Esophagus muscularis mucosa (tissue), 4 donors: ENCODE results near the gene ADSS1.

Experiments
- EP300 ChIP-seq: sonication (generic); formaldehyde crosslinking; IDR thresholded peaks from one replicate; pipeline ENCODE4 v1.6.1; 2017; ENCODE audit warnings: antibody characterized with exemption
- POLR2A ChIP-seq: fragments of 450-650 bp; IDR thresholded peaks from one replicate; pipeline ENCODE4 v1.6.1; 2017; ENCODE audit warnings: antibody characterized with exemption, moderate library complexity, mild to moderate bottlenecking, low read depth
- TF ChIP-seq, protein P1 (sequence below), 3 experiments: fragments of 200-600 bp in 2 of 3; fragments of 450-650 bp in 1 of 3; sonication (generic) in 2 of 3; IDR thresholded peaks; one replicate each; pipeline ENCODE4 v1.5.1; 2017 to 2019; ENCODE audit warnings: antibody characterized with exemption in 3 of 3, mild to moderate bottlenecking in 2 of 3, moderate library complexity in 1 of 3

DNA sequence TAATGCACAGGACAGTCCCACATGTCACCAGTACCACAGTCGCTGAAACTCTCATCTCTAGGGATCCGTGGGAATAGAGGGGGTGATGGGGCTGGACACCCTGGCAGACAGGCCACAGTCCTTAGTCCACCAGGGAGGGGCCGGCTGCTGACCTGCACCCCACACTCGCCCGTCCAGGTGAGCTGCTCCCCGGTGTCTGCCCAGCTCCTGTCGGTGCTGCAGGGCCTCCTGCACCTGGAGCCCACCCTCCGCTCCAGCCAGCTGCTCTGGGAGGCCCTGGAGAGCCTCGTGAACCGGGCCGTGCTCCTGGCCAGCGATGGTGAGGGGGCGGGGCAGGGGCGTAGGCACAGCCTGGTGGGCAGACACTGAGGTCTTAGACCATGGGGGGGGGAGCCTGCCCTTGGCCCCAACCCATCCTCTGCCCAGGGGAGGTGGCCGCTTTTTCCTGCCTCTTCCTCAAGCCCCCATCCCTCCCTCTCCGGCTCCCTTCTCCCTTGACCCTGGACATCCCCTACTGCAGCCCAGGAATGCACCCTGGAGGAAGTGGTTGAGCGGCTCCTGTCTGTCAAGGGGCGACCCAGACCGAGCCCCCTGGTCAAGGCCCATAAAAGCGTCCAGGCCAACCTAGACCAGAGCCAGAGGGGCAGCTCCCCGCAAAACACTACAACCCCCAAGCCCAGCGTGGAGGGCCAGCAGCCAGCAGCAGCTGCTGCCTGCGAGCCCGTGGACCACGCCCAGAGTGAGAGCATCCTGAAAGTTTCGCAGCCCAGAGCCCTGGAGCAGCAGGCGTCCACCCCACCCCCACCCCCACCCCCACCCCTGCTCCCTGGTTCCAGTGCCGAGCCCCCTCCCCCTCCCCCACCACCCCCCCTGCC lies 17.1 kb upstream of the ADSS1 start:
- TF ChIP-seq POLR2A (no peak), EP300 (no peak)
- TF ChIP-seq, protein P1, sequence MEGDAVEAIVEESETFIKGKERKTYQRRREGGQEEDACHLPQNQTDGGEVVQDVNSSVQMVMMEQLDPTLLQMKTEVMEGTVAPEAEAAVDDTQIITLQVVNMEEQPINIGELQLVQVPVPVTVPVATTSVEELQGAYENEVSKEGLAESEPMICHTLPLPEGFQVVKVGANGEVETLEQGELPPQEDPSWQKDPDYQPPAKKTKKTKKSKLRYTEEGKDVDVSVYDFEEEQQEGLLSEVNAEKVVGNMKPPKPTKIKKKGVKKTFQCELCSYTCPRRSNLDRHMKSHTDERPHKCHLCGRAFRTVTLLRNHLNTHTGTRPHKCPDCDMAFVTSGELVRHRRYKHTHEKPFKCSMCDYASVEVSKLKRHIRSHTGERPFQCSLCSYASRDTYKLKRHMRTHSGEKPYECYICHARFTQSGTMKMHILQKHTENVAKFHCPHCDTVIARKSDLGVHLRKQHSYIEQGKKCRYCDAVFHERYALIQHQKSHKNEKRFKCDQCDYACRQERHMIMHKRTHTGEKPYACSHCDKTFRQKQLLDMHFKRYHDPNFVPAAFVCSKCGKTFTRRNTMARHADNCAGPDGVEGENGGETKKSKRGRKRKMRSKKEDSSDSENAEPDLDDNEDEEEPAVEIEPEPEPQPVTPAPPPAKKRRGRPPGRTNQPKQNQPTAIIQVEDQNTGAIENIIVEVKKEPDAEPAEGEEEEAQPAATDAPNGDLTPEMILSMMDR (IDR thresholded peaks at IDR 0.05): no peak
